MCF 10A (cell line): Measurements from ENCODE around the gene HDGF. TPM values are rescaled to one million over a fixed set of nuclear protein-coding genes. Genes with fewer than 3 reads are reported as not detected.
A peak's percentile ranks its signal among the peaks of the same experiment; 100 is the strongest.

Experiments
- BruUV-seq: library from RNA; stranded (reverse); fragments of 400-500 nt; replicated peaks from 2 replicates; lab custom pipeline; 2021; lab: Mats Ljungman, UMichigan
- CTCF ChIA-PET: fragments of 300-600 bp; sonication (Branson Sonifier 250); formaldehyde crosslinking; extraction: SDS; loops from one replicate; lab custom pipeline; 2021; ENCODE audit warnings: antibody characterized with exemption, inconsistent platforms; lab: Yijun Ruan, JAX
- POLR2A ChIA-PET: fragments of 300-600, 350-650 bp; sonication (Branson Sonifier 250); formaldehyde crosslinking; extraction: SDS; loops from one replicate; lab custom pipeline; 2020; ENCODE audit warnings: antibody characterized with exemption, inconsistent platforms; lab: Yijun Ruan, JAX
- DNase-seq: peaks from one replicate; pipeline ENCODE4 v3.0.0-alpha.2; 2018; ENCODE audit not compliant: unreplicated experiment
- H3K27ac Mint-ChIP-seq: one replicate; pipeline ENCODE4 v1.8.0; 2022; ENCODE audit warnings: mild to moderate bottlenecking, low read depth, mixed read lengths; ENCODE audit not compliant: unreplicated experiment
- H3K27me3 Mint-ChIP-seq: one replicate; pipeline ENCODE4 v1.8.0; 2022; ENCODE audit warnings: mixed read lengths; ENCODE audit not compliant: insufficient read depth, unreplicated experiment
- H3K36me3 Mint-ChIP-seq: one replicate; pipeline ENCODE4 v1.8.0; 2022; ENCODE audit warnings: mild to moderate bottlenecking, moderate library complexity, mixed read lengths; ENCODE audit not compliant: insufficient read depth, unreplicated experiment
- H3K4me1 Mint-ChIP-seq: one replicate; pipeline ENCODE4 v1.8.0; 2022; ENCODE audit warnings: mixed read lengths; ENCODE audit not compliant: insufficient read depth, unreplicated experiment
- H3K4me3 Mint-ChIP-seq: one replicate; pipeline ENCODE4 v1.8.0; 2022; ENCODE audit warnings: mild to moderate bottlenecking, moderate library complexity, mixed read lengths; ENCODE audit not compliant: unreplicated experiment
- H3K9me3 Mint-ChIP-seq: one replicate; pipeline ENCODE4 v1.8.0; 2022; ENCODE audit warnings: mixed read lengths; ENCODE audit not compliant: unreplicated experiment
- CTCF ChIP-seq: fragments of 200-600 bp; IDR thresholded peaks from one replicate; pipeline ENCODE4 v1.8.0; 2022; ENCODE audit warnings: antibody characterized with exemption, mild to moderate bottlenecking; ENCODE audit not compliant: unreplicated experiment
- intact Hi-C: fragments of 100-400 bp; cut with micrococcal nuclease; formaldehyde crosslinking; loops from 2 replicates; pipeline ENCODE4 v1.14.1; 2022
- total RNA-seq: library from RNA; stranded (reverse); gene quantifications from 2 replicates; pipeline ENCODE4 v1.2.3, GENCODE V29; 2022

HDGF gene
- total RNA-seq, 1 experiment from 2014 or later, result 707 TPM

GRCh38 chr1:156751757-156752481 lies 444 bp upstream of the HDGF start:
- Mint-ChIP-seq H3K4me1 (peaks cover 37% of the 10 kb centered on the region), H3K27ac (peak overlapping the region; percentile 99), H3K4me3 (peak overlapping the region; percentile 79), H3K9me3 (no peaks in the 10 kb centered on the region), H3K36me3 (peaks cover 27% of the 10 kb centered on the region), H3K27me3 (no peaks in the 10 kb centered on the region)
- TF ChIP-seq CTCF, result no peak
- BruUV-seq, result no TSS peak
- POLR2A ChIA-PET, result interaction anchor here (0.7 to 10.7 kb wide), 22 partner anchors 9 to 470 kb away, joined by 3 to 299 read pairs (median 6); partner anchors contain the start of genes GPATCH4, ISG20L2, MEF2D and METTL25B
- peak; percentile 99 for DNase-seq
- intact Hi-C loops, result loop anchor here (1.0 kb wide), 1 partner anchor 26 kb away; no protein-coding TSS in a partner anchor
- CTCF ChIA-PET, result interaction anchor here (0.5 to 4.5 kb wide), 9 partner anchors 9 to 287 kb away, joined by 3 to 44 read pairs (median 3); partner anchors contain the start of genes ISG20L2, METTL25B, PEAR1 and PRCC

- H3K36me3 Mint-ChIP-seq, result peaks cover 29% of the 10 kb centered on the region
- CTCF ChIA-PET, result interaction anchor here (0.6 to 4.5 kb wide), 6 partner anchors 10 to 179 kb away, joined by 3 to 44 read pairs (median 8); partner anchors contain the start of genes ISG20L2, METTL25B and PRCC
Measured at GRCh38 chr1:156750711-156751450, 594 bp downstream of the HDGF start.

GRCh38 chr1:156750191-156750672 lies 1.2 kb downstream of the HDGF start:
- peaks cover 34% of the 10 kb centered on the region for H3K36me3 Mint-ChIP-seq
- POLR2A ChIA-PET, result interaction anchor here (0.6 to 10.7 kb wide), 11 partner anchors 9 to 293 kb away, joined by 3 to 299 read pairs (median 5); partner anchors contain the start of genes ISG20L2, MEF2D, METTL25B and MRPL24

More at GRCh38 chr1:156750711-156751450, 594 bp downstream of the HDGF start:
- BruUV-seq, result TSS peak; percentile 49
- Mint-ChIP-seq H3K4me3 (peak overlapping the region; percentile 79), H3K4me1 (peaks cover 46% of the 10 kb centered on the region), H3K27me3 (no peaks in the 10 kb centered on the region), H3K27ac (peak overlapping the region; percentile 99), H3K9me3 (no peaks in the 10 kb centered on the region)
- intact Hi-C loops, result loop anchor here (1.0 kb wide), 2 partner anchors 16 to 25 kb away; partner anchors contain the start of gene PRCC
- peak; percentile 69 for DNase-seq
- no peak for TF ChIP-seq CTCF
- POLR2A ChIA-PET, result interaction anchor here (0.7 to 10.7 kb wide), 14 partner anchors 10 to 468 kb away, joined by 3 to 299 read pairs (median 8); partner anchors contain the start of genes ISG20L2, MEF2D, METTL25B and MRPL24

More at GRCh38 chr1:156750191-156750672, 1.2 kb downstream of the HDGF start:
- H3K4me1 Mint-ChIP-seq, result peaks cover 52% of the 10 kb centered on the region
- no peaks in the 10 kb centered on the region for H3K9me3 Mint-ChIP-seq
- H3K27me3 Mint-ChIP-seq, result no peaks in the 10 kb centered on the region
- H3K4me3 Mint-ChIP-seq, result peak overlapping the region; percentile 79
- H3K27ac Mint-ChIP-seq, result peak overlapping the region; percentile 99
- DNase-seq, result peak; percentile 96
- BruUV-seq, result no TSS peak
- intact Hi-C loops, result loop anchor here (1.0 kb wide), 1 partner anchor 17 kb away; the partner anchor contains the start of gene PRCC
- TF ChIP-seq CTCF, result no peak
- CTCF ChIA-PET, result interaction anchor here (0.6 to 4.5 kb wide), 4 partner anchors 23 to 469 kb away, joined by 3 to 44 read pairs (median 13); partner anchors contain the start of genes ISG20L2 and METTL25B
